Ovary (tissue), 3 donors: ENCODE data around the gene TMEM18.

Source experiments
- CTCF ChIP-seq, 3 donors: fragments of 450-650 bp in 2 of 3; fragments of 200-600 bp in 1 of 3; IDR thresholded peaks; one replicate each; pipeline versions ENCODE4 v1.5.1 to v1.8.0; 2016 to 2022; ENCODE audit warnings: antibody characterized with exemption in 3 of 3, mild to moderate bottlenecking in 1 of 3
- POLR2A ChIP-seq: fragments of 450-650 bp; IDR thresholded peaks from one replicate; pipeline ENCODE4 v1.6.1; 2017; ENCODE audit warnings: antibody characterized with exemption, mild to moderate bottlenecking, moderate library complexity
- donor health status: DM: no; HTN: no; CAD: no.

GRCh38 chr2:647003-647560 is 30.1 kb downstream of the TMEM18 start:
- TF ChIP-seq POLR2A (no peak), CTCF (IDR thresholded peaks at IDR 0.05) (no peak)
